Neural progenitor cell (in vitro differentiated cells): ENCODE results near the gene TEX53. TPM values are rescaled to one million over a fixed set of nuclear protein-coding genes. Genes with fewer than 3 reads are reported as not detected.

Source experiments
- DNase-seq: peaks from one replicate; pipeline ENCODE4 v3.0.0-alpha.2; 2016; ENCODE audit warnings: low spot score
- H2AFZ ChIP-seq: fragments of 200-600 bp; sonication (generic); replicated peaks from 2 replicates; pipeline ENCODE4 v1.6.1; 2016; ENCODE audit warnings: antibody characterized with exemption
- H3F3A ChIP-seq: fragments of 200-600 bp; sonication (generic); 2 replicates; pipeline ENCODE4 v1.6.1; 2016; ENCODE audit warnings: antibody characterized with exemption, low read depth
- H3K27ac ChIP-seq: fragments of 200-600 bp; sonication (generic); 2 replicates; pipeline ENCODE4 v1.5.1; 2016; ENCODE audit warnings: mild to moderate bottlenecking
- H3K27me3 ChIP-seq: fragments of 200-600 bp; sonication (generic); 2 replicates; pipeline ENCODE4 v1.6.1; 2016; ENCODE audit warnings: mild to moderate bottlenecking, moderate library complexity
- H3K36me3 ChIP-seq: fragments of 200-600 bp; sonication (generic); 2 replicates; pipeline ENCODE4 v1.5.1; 2016
- H3K4me1 ChIP-seq: fragments of 200-600 bp; sonication (generic); 2 replicates; pipeline ENCODE4 v1.6.1; 2016; ENCODE audit warnings: mixed run types
- H3K4me2 ChIP-seq: fragments of 200-600 bp; sonication (generic); 2 replicates; pipeline ENCODE4 v1.6.1; 2016
- H3K4me3 ChIP-seq: fragments of 200-600 bp; sonication (generic); 2 replicates; pipeline ENCODE4 v1.5.1; 2016
- H3K79me2 ChIP-seq: fragments of 200-600 bp; sonication (generic); 2 replicates; pipeline ENCODE4 v1.6.1; 2016; ENCODE audit warnings: low read depth
- H3K9ac ChIP-seq: fragments of 200-600 bp; sonication (generic); 2 replicates; pipeline ENCODE4 v1.6.1; 2016
- H3K9me3 ChIP-seq: fragments of 200-600 bp; sonication (generic); 2 replicates; pipeline ENCODE4 v1.5.1; 2016; ENCODE audit warnings: low read depth
- H4K20me1 ChIP-seq: fragments of 200-600 bp; sonication (generic); 2 replicates; pipeline ENCODE4 v1.6.1; 2016; ENCODE audit warnings: low read depth
- H3K27ac Mint-ChIP-seq: 3 replicates; pipeline ENCODE4 v1.8.0; 2021; ENCODE audit warnings: mixed read lengths
- H3K27me3 Mint-ChIP-seq: 2 replicates; pipeline ENCODE4 v1.8.0; 2022; ENCODE audit warnings: low read depth, mild to moderate bottlenecking, inconsistent platforms, moderate library complexity, mixed read lengths; ENCODE audit not compliant: insufficient read depth
- H3K36me3 Mint-ChIP-seq: 3 replicates; pipeline ENCODE4 v1.8.0; 2021; ENCODE audit warnings: mixed read lengths
- H3K4me1 Mint-ChIP-seq: 3 replicates; pipeline ENCODE4 v1.8.0; 2021; ENCODE audit warnings: mixed read lengths
- H3K4me3 Mint-ChIP-seq: 3 replicates; pipeline ENCODE4 v1.8.0; 2021; ENCODE audit warnings: mild to moderate bottlenecking, moderate library complexity, mixed read lengths
- H3K9me3 Mint-ChIP-seq: 3 replicates; pipeline ENCODE4 v1.8.0; 2020; ENCODE audit warnings: mixed read lengths
- EZH2 ChIP-seq: fragments of 200-600 bp; sonication (generic); IDR thresholded peaks from 2 replicates; pipeline ENCODE4 v1.6.1; 2017; ENCODE audit warnings: antibody characterized with exemption, mild to moderate bottlenecking, moderate library complexity
- EZH2phosphoT487 ChIP-seq: fragments of 200-600 bp; sonication (generic); IDR thresholded peaks from 2 replicates; pipeline ENCODE4 v1.6.1; 2017; ENCODE audit warnings: antibody characterized with exemption
- total RNA-seq: library from RNA; depleted of rRNA; stranded (reverse); fragments of >200 nt; gene quantifications from 2 replicates; pipeline ENCODE4 v1.2.3, GENCODE V29; 2015; ENCODE audit warnings: low replicate concordance
- TF ChIP-seq, protein P1 (sequence below): fragments of 200-600 bp; sonication (generic); IDR thresholded peaks from 2 replicates; pipeline ENCODE4 v1.5.1; 2017; ENCODE audit warnings: antibody characterized with exemption, mild to moderate bottlenecking

The TEX53 gene
- total RNA-seq, 1 donor from 2014 or later = not detected

DNA sequence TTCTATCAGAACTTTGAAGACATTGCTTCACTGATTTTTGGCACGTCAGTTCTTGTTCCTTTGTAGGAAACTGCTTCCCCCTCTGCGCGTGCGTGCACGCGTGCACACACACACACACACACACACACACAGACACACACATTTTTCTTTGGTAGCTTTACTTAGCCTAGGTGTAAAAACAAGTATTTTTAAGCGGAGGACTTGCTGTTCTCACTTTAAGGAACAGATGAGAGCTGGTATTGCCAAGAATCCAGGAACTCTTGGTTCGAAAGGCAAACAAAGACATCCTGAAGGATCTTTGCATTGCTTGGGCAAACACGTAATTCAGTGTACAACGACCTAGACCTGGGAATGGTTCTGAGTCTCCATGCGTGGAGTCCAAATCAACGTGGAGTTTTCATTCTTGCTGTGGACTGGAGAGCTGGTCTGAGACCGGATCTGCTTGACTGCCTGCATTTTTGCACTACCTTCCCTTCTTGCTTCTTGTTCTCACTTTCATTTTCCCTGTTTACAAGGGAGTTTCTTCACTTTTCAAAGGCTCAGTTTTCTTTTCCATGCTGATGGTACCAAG is 38.3 kb downstream of the TEX53 start:
- Histone ChIP-seq H3K9me3 (no peaks in the 10 kb centered on the region), H3F3A (no peaks in the 10 kb centered on the region), H3K27ac (no peak overlapping the region), H2AFZ (no peak overlapping the region), H3K4me1 (no peaks in the 10 kb centered on the region), H3K4me3 (no peak overlapping the region), H3K27me3 (no peaks in the 10 kb centered on the region), H3K79me2 (no peaks in the 10 kb centered on the region), H4K20me1 (no peaks in the 10 kb centered on the region), H3K9ac (no peak overlapping the region), H3K36me3 (no peaks in the 10 kb centered on the region), H3K4me2 (no peak overlapping the region)
- no peak overlapping the region for H3K27ac Mint-ChIP-seq
- no peaks in the 10 kb centered on the region for H3K36me3 Mint-ChIP-seq
- no peak for DNase-seq
- H3K4me1 Mint-ChIP-seq = no peaks in the 10 kb centered on the region
- TF ChIP-seq EZH2phosphoT487 (no peak), EZH2 (no peak)
- TF ChIP-seq, protein P1, sequence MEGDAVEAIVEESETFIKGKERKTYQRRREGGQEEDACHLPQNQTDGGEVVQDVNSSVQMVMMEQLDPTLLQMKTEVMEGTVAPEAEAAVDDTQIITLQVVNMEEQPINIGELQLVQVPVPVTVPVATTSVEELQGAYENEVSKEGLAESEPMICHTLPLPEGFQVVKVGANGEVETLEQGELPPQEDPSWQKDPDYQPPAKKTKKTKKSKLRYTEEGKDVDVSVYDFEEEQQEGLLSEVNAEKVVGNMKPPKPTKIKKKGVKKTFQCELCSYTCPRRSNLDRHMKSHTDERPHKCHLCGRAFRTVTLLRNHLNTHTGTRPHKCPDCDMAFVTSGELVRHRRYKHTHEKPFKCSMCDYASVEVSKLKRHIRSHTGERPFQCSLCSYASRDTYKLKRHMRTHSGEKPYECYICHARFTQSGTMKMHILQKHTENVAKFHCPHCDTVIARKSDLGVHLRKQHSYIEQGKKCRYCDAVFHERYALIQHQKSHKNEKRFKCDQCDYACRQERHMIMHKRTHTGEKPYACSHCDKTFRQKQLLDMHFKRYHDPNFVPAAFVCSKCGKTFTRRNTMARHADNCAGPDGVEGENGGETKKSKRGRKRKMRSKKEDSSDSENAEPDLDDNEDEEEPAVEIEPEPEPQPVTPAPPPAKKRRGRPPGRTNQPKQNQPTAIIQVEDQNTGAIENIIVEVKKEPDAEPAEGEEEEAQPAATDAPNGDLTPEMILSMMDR = no peak
- H3K4me3 Mint-ChIP-seq = no peak overlapping the region
- no peaks in the 10 kb centered on the region for H3K9me3 Mint-ChIP-seq
- H3K27me3 Mint-ChIP-seq = peaks cover 3% of the 10 kb centered on the region

GRCh38 chr9:114616684-114617520 is 40.7 kb downstream of the TEX53 start:
- H3K9me3 Mint-ChIP-seq = no peaks in the 10 kb centered on the region
- no peaks in the 10 kb centered on the region for H3K36me3 ChIP-seq
- peaks cover 11% of the 10 kb centered on the region for H3K27me3 ChIP-seq
- H3K27ac ChIP-seq = no peak overlapping the region
- DNase-seq = no peak
- no peaks in the 10 kb centered on the region for H4K20me1 ChIP-seq
- no peaks in the 10 kb centered on the region for H3K36me3 Mint-ChIP-seq
- H3K4me3 ChIP-seq = no peak overlapping the region
- no peaks in the 10 kb centered on the region for H3K79me2 ChIP-seq
- TF ChIP-seq EZH2 (no peak), EZH2phosphoT487 (no peak)
- TF ChIP-seq, protein P1 = no peak
- H3K9ac ChIP-seq = no peak overlapping the region
- H3K4me3 Mint-ChIP-seq = no peak overlapping the region
- peaks cover 4% of the 10 kb centered on the region for H3F3A ChIP-seq
- no peaks in the 10 kb centered on the region for H3K4me1 ChIP-seq
- no peak overlapping the region for H2AFZ ChIP-seq
- H3K4me1 Mint-ChIP-seq = peaks cover 9% of the 10 kb centered on the region
- no peak overlapping the region for H3K27ac Mint-ChIP-seq
- no peak overlapping the region for H3K4me2 ChIP-seq
- H3K9me3 ChIP-seq = no peaks in the 10 kb centered on the region
- H3K27me3 Mint-ChIP-seq = peaks cover 4% of the 10 kb centered on the region

- no peaks in the 10 kb centered on the region for H3K9me3 Mint-ChIP-seq
- H3K4me3 Mint-ChIP-seq = no peak overlapping the region
- H2AFZ ChIP-seq = no peak overlapping the region
- no peak overlapping the region for H3K4me2 ChIP-seq
- no peak overlapping the region for H3K27ac ChIP-seq
- H3K79me2 ChIP-seq = no peaks in the 10 kb centered on the region
- H3K27me3 ChIP-seq = peaks cover 31% of the 10 kb centered on the region
- TF ChIP-seq, protein P1 = peak; percentile 11
- no peak for TF ChIP-seq EZH2phosphoT487
- H3F3A ChIP-seq = peaks cover 8% of the 10 kb centered on the region
- no peak for DNase-seq
- peak overlapping the region; percentile 39 for H3K27ac Mint-ChIP-seq
- H3K36me3 ChIP-seq = no peaks in the 10 kb centered on the region
- peaks cover 15% of the 10 kb centered on the region for H3K4me1 Mint-ChIP-seq
- no peaks in the 10 kb centered on the region for H3K9me3 ChIP-seq
- no peaks in the 10 kb centered on the region for H4K20me1 ChIP-seq
- peaks cover 6% of the 10 kb centered on the region for H3K27me3 Mint-ChIP-seq
- no peaks in the 10 kb centered on the region for H3K36me3 Mint-ChIP-seq
- H3K4me3 ChIP-seq = no peak overlapping the region
- H3K9ac ChIP-seq = no peak overlapping the region
- no peaks in the 10 kb centered on the region for H3K4me1 ChIP-seq
These were observed 43.2 kb downstream of the TEX53 start for GRCh38 chr9:114614373-114614772.
